GM23338 (cell line): ENCODE data around the gene SCP2. TPM values are rescaled to one million over a fixed set of nuclear protein-coding genes. Genes with fewer than 3 reads are reported as not detected.

Experiments used
- ATAC-seq: fragments of 200-7000 bp; cut with Tn5 transposase; 3 replicates; pipeline ENCODE4 v1.9.1; 2020
- DNase-seq: peaks from one replicate; pipeline ENCODE4 v3.0.0-alpha.2; 2015; ENCODE audit warnings: low spot score
- H2AFZ ChIP-seq: fragments of 200-600 bp; sonication (generic); 2 replicates; pipeline ENCODE4 v1.8.0; 2016; ENCODE audit warnings: antibody characterized with exemption, mild to moderate bottlenecking, moderate library complexity
- H3F3A ChIP-seq: fragments of 200-600 bp; sonication (generic); replicated peaks from 2 replicates; pipeline ENCODE4 v1.8.0; 2017; ENCODE audit warnings: antibody characterized with exemption, mixed run types, low read depth
- H3K27ac ChIP-seq: fragments of 200-600 bp; sonication (generic); 2 replicates; pipeline ENCODE4 v1.6.1; 2016; ENCODE audit warnings: low read depth
- H3K27me3 ChIP-seq: fragments of 200-600 bp; sonication (generic); 2 replicates; pipeline ENCODE4 v1.8.0; 2016; ENCODE audit warnings: mild to moderate bottlenecking, mixed run types, moderate library complexity; ENCODE audit not compliant: insufficient read depth
- H3K36me3 ChIP-seq: fragments of 200-600 bp; sonication (generic); 2 replicates; pipeline ENCODE4 v1.8.0; 2016; ENCODE audit warnings: mild to moderate bottlenecking; ENCODE audit not compliant: insufficient read depth
- H3K4me1 ChIP-seq: fragments of 200-600 bp; sonication (generic); 2 replicates; pipeline ENCODE4 v1.8.0; 2016; ENCODE audit warnings: mild to moderate bottlenecking, moderate library complexity; ENCODE audit not compliant: insufficient read depth
- H3K4me2 ChIP-seq: fragments of 200-600 bp; sonication (generic); 2 replicates; pipeline ENCODE4 v1.7.1; 2017; ENCODE audit warnings: mixed run types
- H3K4me3 ChIP-seq: fragments of 200-600 bp; sonication (generic); 2 replicates; pipeline ENCODE4 v1.6.1; 2016; ENCODE audit warnings: mixed run types
- H3K79me2 ChIP-seq: fragments of 200-600 bp; sonication (generic); replicated peaks from 2 replicates; pipeline ENCODE4 v1.8.0; 2017; ENCODE audit warnings: mild to moderate bottlenecking; ENCODE audit not compliant: insufficient read depth
- H3K9me2 ChIP-seq: fragments of 200-600 bp; sonication (generic); 2 replicates; pipeline ENCODE4 v1.8.0; 2017; ENCODE audit not compliant: insufficient read depth
- H4K20me1 ChIP-seq: fragments of 200-600 bp; sonication (generic); replicated peaks from 2 replicates; pipeline ENCODE4 v1.8.0; 2017; ENCODE audit warnings: mild to moderate bottlenecking; ENCODE audit not compliant: insufficient read depth
- H3K27ac Mint-ChIP-seq: 2 replicates; pipeline ENCODE4 v1.8.0; 2020; ENCODE audit warnings: inconsistent platforms, mild to moderate bottlenecking, moderate library complexity, mixed read lengths
- H3K27me3 Mint-ChIP-seq: 3 replicates; pipeline ENCODE4 v1.8.0; 2022; ENCODE audit warnings: low read depth, mild to moderate bottlenecking, moderate library complexity, mixed read lengths, inconsistent platforms; ENCODE audit not compliant: insufficient read depth, poor library complexity
- H3K36me3 Mint-ChIP-seq: 3 replicates; pipeline ENCODE4 v1.8.0; 2021; ENCODE audit warnings: low read depth, mild to moderate bottlenecking, inconsistent platforms, moderate library complexity, mixed read lengths
- H3K4me1 Mint-ChIP-seq: 3 replicates; pipeline ENCODE4 v1.8.0; 2020; ENCODE audit warnings: mild to moderate bottlenecking, inconsistent platforms, mixed read lengths
- H3K4me3 Mint-ChIP-seq: 3 replicates; pipeline ENCODE4 v1.8.0; 2021; ENCODE audit warnings: moderate library complexity, mild to moderate bottlenecking, inconsistent platforms, mixed read lengths
- H3K9me3 Mint-ChIP-seq: 3 replicates; pipeline ENCODE4 v1.8.0; 2020; ENCODE audit warnings: moderate library complexity, mild to moderate bottlenecking, inconsistent platforms, mixed read lengths
- CREB1 ChIP-seq: fragments of 250-450 bp; sonication (Bioruptor Pico); IDR thresholded peaks from 2 replicates; pipeline ENCODE4 v1.5.0; 2020; ENCODE audit warnings: low read depth, mild to moderate bottlenecking, moderate library complexity
- EZH2 ChIP-seq: fragments of 200-600 bp; sonication (generic); IDR thresholded peaks from one replicate; pipeline ENCODE4 v1.8.0; 2017; ENCODE audit warnings: antibody characterized with exemption, mild to moderate bottlenecking, low read depth; ENCODE audit not compliant: unreplicated experiment
- JUNB ChIP-seq: IDR thresholded peaks from one replicate; pipeline ENCODE4 v1.6.1; 2016; ENCODE audit warnings: antibody characterized with exemption; ENCODE audit not compliant: unreplicated experiment
- NANOG ChIP-seq: IDR thresholded peaks from 2 replicates; pipeline ENCODE4 v1.6.1; 2016; ENCODE audit warnings: antibody characterized with exemption, borderline replicate concordance
- POLR2AphosphoS5 ChIP-seq: IDR thresholded peaks from 2 replicates; pipeline ENCODE4 v1.6.1; 2016; ENCODE audit warnings: antibody characterized with exemption, low read depth
- STAT1 ChIP-seq: IDR thresholded peaks from one replicate; pipeline ENCODE4 v1.6.1; 2016; ENCODE audit warnings: antibody characterized with exemption; ENCODE audit not compliant: unreplicated experiment
- polyA plus RNA-seq: library from polyadenylated mRNA; unstranded; fragments of >200 nt; fragmentation: Nextera tagmentation; extraction: Ambion mirVana; gene quantifications from 2 replicates; pipeline ENCODE4 v1.2.1, GENCODE V29; 2016
- total RNA-seq: library from RNA; depleted of rRNA; stranded (reverse); fragments of >200 nt; shearing (Covaris generic); gene quantifications from 2 replicates; pipeline ENCODE4 v1.2.3, GENCODE V29; 2014
- TF ChIP-seq, protein P1 (sequence below): fragments of 250-450 bp; sonication (Bioruptor Pico); IDR thresholded peaks from 2 replicates; pipeline ENCODE4 v1.5.0; 2020; ENCODE audit warnings: mild to moderate bottlenecking, moderate library complexity
- TF ChIP-seq, protein P2 (sequence below), 2 experiments: fragments of 200-600 bp in 1 of 2; sonication (generic) in 1 of 2; conservative IDR thresholded peaks; 2 replicates each; pipeline versions ENCODE4 v1.5.1 to v1.6.1; 2016 to 2017; ENCODE audit warnings: antibody characterized with exemption in 2 of 2, low read depth in 2 of 2, mild to moderate bottlenecking in 2 of 2, moderate library complexity in 1 of 2

Gene SCP2
- total and polyA plus RNA-seq, 2 experiments from 2014 or later, result 66.3 to 116 TPM

DNA sequence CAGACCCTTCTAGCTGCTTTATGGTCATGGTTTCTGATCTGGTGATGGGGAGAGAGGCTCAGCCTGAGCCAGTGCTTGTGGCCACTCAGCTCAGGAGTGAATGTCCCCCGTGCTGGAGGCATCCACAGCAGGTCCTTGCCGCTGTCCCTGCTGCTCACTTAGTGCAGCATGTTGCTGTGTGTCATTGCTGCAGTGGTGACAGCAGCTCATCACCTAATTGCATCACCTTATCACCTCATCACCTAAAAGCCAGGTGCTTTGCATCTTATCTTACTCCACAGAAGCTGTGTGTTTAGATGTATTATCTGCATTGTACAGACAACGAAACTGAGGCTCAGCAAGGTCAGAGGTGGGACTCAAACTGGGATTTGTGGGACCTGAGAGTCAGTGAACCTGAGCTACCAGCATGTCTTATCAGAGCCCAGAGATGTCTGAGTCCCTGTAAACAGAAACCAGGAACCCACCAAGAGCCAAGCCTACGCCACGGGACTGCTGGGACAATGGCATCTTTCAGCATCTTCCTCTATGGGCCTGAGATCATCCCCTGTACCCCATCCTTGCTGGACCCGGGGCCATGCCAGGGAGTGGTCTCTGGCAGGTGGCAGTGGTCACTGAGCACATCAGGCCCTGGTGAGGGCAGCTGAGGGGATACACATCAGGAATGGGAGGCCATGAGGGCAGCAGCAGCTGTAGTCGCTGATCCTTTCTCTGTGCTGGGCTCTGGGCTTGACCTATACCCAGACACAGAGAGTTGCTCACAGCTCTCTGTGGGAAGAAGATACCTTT is 141.4 kb downstream of the SCP2 start (continued):
- TF ChIP-seq, protein P1, sequence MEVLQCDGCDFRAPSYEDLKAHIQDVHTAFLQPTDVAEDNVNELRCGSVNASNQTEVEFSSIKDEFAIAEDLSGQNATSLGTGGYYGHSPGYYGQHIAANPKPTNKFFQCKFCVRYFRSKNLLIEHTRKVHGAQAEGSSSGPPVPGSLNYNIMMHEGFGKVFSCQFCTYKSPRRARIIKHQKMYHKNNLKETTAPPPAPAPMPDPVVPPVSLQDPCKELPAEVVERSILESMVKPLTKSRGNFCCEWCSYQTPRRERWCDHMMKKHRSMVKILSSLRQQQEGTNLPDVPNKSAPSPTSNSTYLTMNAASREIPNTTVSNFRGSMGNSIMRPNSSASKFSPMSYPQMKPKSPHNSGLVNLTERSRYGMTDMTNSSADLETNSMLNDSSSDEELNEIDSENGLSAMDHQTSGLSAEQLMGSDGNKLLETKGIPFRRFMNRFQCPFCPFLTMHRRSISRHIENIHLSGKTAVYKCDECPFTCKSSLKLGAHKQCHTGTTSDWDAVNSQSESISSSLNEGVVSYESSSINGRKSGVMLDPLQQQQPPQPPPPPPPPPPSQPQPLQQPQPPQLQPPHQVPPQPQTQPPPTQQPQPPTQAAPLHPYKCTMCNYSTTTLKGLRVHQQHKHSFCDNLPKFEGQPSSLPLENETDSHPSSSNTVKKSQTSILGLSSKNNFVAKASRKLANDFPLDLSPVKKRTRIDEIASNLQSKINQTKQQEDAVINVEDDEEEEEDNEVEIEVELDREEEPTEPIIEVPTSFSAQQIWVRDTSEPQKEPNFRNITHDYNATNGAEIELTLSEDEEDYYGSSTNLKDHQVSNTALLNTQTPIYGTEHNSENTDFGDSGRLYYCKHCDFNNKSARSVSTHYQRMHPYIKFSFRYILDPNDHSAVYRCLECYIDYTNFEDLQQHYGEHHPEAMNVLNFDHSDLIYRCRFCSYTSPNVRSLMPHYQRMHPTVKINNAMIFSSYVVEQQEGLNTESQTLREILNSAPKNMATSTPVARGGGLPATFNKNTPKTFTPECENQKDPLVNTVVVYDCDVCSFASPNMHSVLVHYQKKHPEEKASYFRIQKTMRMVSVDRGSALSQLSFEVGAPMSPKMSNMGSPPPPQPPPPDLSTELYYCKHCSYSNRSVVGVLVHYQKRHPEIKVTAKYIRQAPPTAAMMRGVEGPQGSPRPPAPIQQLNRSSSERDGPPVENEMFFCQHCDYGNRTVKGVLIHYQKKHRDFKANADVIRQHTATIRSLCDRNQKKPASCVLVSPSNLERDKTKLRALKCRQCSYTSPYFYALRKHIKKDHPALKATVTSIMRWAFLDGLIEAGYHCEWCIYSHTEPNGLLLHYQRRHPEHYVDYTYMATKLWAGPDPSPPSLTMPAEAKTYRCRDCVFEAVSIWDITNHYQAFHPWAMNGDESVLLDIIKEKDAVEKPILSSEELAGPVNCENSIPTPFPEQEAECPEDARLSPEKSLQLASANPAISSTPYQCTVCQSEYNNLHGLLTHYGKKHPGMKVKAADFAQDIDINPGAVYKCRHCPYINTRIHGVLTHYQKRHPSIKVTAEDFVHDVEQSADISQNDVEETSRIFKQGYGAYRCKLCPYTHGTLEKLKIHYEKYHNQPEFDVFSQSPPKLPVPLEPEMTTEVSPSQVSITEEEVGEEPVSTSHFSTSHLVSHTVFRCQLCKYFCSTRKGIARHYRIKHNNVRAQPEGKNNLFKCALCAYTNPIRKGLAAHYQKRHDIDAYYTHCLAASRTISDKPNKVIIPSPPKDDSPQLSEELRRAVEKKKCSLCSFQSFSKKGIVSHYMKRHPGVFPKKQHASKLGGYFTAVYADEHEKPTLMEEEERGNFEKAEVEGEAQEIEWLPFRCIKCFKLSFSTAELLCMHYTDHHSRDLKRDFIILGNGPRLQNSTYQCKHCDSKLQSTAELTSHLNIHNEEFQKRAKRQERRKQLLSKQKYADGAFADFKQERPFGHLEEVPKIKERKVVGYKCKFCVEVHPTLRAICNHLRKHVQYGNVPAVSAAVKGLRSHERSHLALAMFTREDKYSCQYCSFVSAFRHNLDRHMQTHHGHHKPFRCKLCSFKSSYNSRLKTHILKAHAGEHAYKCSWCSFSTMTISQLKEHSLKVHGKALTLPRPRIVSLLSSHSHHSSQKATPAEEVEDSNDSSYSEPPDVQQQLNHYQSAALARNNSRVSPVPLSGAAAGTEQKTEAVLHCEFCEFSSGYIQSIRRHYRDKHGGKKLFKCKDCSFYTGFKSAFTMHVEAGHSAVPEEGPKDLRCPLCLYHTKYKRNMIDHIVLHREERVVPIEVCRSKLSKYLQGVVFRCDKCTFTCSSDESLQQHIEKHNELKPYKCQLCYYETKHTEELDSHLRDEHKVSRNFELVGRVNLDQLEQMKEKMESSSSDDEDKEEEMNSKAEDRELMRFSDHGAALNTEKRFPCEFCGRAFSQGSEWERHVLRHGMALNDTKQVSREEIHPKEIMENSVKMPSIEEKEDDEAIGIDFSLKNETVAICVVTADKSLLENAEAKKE (CRISPR knock-in tag), result no peak
- TF ChIP-seq NANOG, result no peak
- TF ChIP-seq JUNB, result no peak
- no peak for TF ChIP-seq CREB1 (CRISPR knock-in tag)
- TF ChIP-seq EZH2, result no peak
- no peak for TF ChIP-seq STAT1
- TF ChIP-seq POLR2AphosphoS5, result no peak

DNA sequence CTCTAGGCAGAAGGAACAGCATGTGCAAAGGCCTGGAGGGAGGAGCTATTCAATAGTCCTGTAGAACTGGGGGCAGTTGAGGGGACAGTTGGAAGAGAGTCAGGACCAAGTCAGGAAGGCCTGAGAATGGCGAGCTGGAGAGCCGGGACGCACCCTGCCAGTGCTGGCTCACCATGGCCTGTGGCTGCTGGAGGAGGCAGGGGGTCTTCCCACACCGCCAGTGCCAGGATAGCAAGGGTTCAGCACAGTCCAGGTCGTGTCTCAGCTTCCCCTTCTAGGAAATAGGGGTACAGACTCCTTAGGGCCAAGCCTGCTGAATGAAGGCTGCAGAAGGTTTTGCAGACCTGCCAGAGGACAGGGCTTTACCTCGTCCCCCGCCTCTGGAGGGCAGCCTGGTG is 142.2 kb downstream of the SCP2 start:
- Histone ChIP-seq H3K27ac (no peak overlapping the region), H3K27me3 (peaks cover 9% of the 10 kb centered on the region), H3K4me3 (no peak overlapping the region), H3K4me1 (no peaks in the 10 kb centered on the region), H4K20me1 (no peaks in the 10 kb centered on the region), H3K79me2 (no peaks in the 10 kb centered on the region), H3K36me3 (no peaks in the 10 kb centered on the region), H2AFZ (no peak overlapping the region), H3K4me2 (no peak overlapping the region), H3K9me2 (no peaks in the 10 kb centered on the region), H3F3A (no peaks in the 10 kb centered on the region)
- Mint-ChIP-seq H3K4me3 (no peak overlapping the region), H3K27me3 (peaks cover 11% of the 10 kb centered on the region), H3K27ac (no peak overlapping the region; the same call in 1 of the 2 replicates), H3K9me3 (no peaks in the 10 kb centered on the region), H3K36me3 (no peaks in the 10 kb centered on the region), H3K4me1 (peaks cover 2% of the 10 kb centered on the region; the same call in 2 of the 3 replicates)
- ATAC-seq (no peak), DNase-seq (no peak)
- TF ChIP-seq, protein P2, sequence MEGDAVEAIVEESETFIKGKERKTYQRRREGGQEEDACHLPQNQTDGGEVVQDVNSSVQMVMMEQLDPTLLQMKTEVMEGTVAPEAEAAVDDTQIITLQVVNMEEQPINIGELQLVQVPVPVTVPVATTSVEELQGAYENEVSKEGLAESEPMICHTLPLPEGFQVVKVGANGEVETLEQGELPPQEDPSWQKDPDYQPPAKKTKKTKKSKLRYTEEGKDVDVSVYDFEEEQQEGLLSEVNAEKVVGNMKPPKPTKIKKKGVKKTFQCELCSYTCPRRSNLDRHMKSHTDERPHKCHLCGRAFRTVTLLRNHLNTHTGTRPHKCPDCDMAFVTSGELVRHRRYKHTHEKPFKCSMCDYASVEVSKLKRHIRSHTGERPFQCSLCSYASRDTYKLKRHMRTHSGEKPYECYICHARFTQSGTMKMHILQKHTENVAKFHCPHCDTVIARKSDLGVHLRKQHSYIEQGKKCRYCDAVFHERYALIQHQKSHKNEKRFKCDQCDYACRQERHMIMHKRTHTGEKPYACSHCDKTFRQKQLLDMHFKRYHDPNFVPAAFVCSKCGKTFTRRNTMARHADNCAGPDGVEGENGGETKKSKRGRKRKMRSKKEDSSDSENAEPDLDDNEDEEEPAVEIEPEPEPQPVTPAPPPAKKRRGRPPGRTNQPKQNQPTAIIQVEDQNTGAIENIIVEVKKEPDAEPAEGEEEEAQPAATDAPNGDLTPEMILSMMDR (conservative IDR thresholded peaks at IDR 0.05; ENCODE audit: low read depth in 2 of 2), result no peak
- TF ChIP-seq POLR2AphosphoS5 (no peak), JUNB (no peak)
